Subcutaneous abdominal adipose tissue (tissue), 5 donors: ENCODE data around the gene GPR162.
A peak's percentile ranks its signal among the peaks of the same experiment; 100 is the strongest.

Experiments used
- H3K27ac ChIP-seq: one replicate; pipeline ENCODE4 v1.7.0; 2013; ENCODE audit warnings: low read depth, mild to moderate bottlenecking, inconsistent platforms, low read length, moderate library complexity
- H3K27me3 ChIP-seq, 5 donors: one replicate each; pipeline ENCODE4 v1.7.0; 2013; ENCODE audit warnings: low read length in 5 of 5, inconsistent platforms in 1 of 5; ENCODE audit not compliant: control insufficient read depth in 5 of 5, insufficient read depth in 4 of 5
- H3K36me3 ChIP-seq, 5 donors: one replicate each; pipeline ENCODE4 v1.7.0; 2013; ENCODE audit warnings: low read length in 5 of 5; ENCODE audit not compliant: control insufficient read depth in 5 of 5, insufficient read depth in 5 of 5
- H3K4me1 ChIP-seq, 5 donors: one replicate each; pipeline ENCODE4 v1.7.0; 2013; ENCODE audit warnings: low read length in 5 of 5, mild to moderate bottlenecking in 3 of 5, moderate library complexity in 1 of 5; ENCODE audit not compliant: control insufficient read depth in 5 of 5, insufficient read depth in 5 of 5
- H3K4me3 ChIP-seq, 5 donors: one replicate each; pipeline ENCODE4 v1.7.0; 2013; ENCODE audit warnings: low read length in 5 of 5, low read depth in 1 of 5
- H3K9ac ChIP-seq, 5 donors: one replicate each; pipeline ENCODE4 v1.7.0; 2013; ENCODE audit warnings: low read length in 5 of 5, mild to moderate bottlenecking in 4 of 5, moderate library complexity in 3 of 5
- H3K9me3 ChIP-seq, 5 donors: one replicate each; pipeline ENCODE4 v1.7.0; 2013; ENCODE audit warnings: low read length in 5 of 5; ENCODE audit not compliant: control insufficient read depth in 5 of 5
- donor health status: healthy.
- donor health status: healthy.
- donor health status: healthy.
- donor health status: healthy.
- donor health status: healthy.

GPR162 gene

GRCh38 chr12:6827437-6827911 lies 5.9 kb downstream of the GPR162 start:
- H3K4me3 ChIP-seq, result no peak overlapping the region
- peaks cover 0 to 2% (median 0%) of the 10 kb centered on the region in 5 donors for H3K36me3 ChIP-seq
- no peak overlapping the region for H3K27ac ChIP-seq
- no peaks in the 10 kb centered on the region for H3K9me3 ChIP-seq
- H3K27me3 ChIP-seq, result peaks cover 36 to 55% (median 51%) of the 10 kb centered on the region in 5 donors
- H3K4me1 ChIP-seq, result peaks cover 0 to 35% (median 21%) of the 10 kb centered on the region in 5 donors
- H3K9ac ChIP-seq, result no peak overlapping the region

GRCh38 chr12:6827982-6828780 lies 6.6 kb downstream of the GPR162 start, which contains the start of gene P3H3:
Gene P3H3, plus strand, starts transcription at chr12:6828407. Its CDS starts 34 bp downstream, at chr12:6828441.
- Histone ChIP-seq H3K36me3 (peaks cover 0 to 2% (median 0%) of the 10 kb centered on the region in 5 donors), H3K27me3 (peaks cover 32 to 50% (median 45%) of the 10 kb centered on the region in 5 donors), H3K4me1 (peaks cover 0 to 35% (median 21%) of the 10 kb centered on the region in 5 donors), H3K9me3 (no peaks in the 10 kb centered on the region), H3K4me3 (peak within 1 kb of the TSS; percentile 61 to 79 (median 71)), H3K27ac (peak within 1 kb of the TSS; percentile 23), H3K9ac (peak within 1 kb of the TSS in 4 of 5 donors; percentile 36 to 72 (median 60))

GRCh38 chr12:6828781-6829535 lies 7.3 kb downstream of the GPR162 start:
- Histone ChIP-seq H3K27me3 (peaks cover 32 to 45% (median 40%) of the 10 kb centered on the region in 5 donors), H3K4me3 (peak overlapping the region; percentile 27 to 79 (median 71)), H3K4me1 (peaks cover 0 to 35% (median 21%) of the 10 kb centered on the region in 5 donors), H3K9ac (peak overlapping the region in 4 of 5 donors; percentile 36 to 72 (median 60)), H3K27ac (peak overlapping the region; percentile 23), H3K9me3 (no peaks in the 10 kb centered on the region), H3K36me3 (peaks cover 0 to 2% (median 0%) of the 10 kb centered on the region in 5 donors)

GRCh38 chr12:6829536-6830220 lies 8.1 kb downstream of the GPR162 start:
- peaks cover 0 to 2% (median 0%) of the 10 kb centered on the region in 5 donors for H3K36me3 ChIP-seq
- H3K4me3 ChIP-seq, result peak overlapping the region; percentile 27 to 79 (median 71)
- H3K27ac ChIP-seq, result peak overlapping the region; percentile 23
- H3K9me3 ChIP-seq, result no peaks in the 10 kb centered on the region
- H3K4me1 ChIP-seq, result peaks cover 0 to 35% (median 21%) of the 10 kb centered on the region in 5 donors
- peak overlapping the region in 3 of 5 donors; percentile 20 to 64 (median 39) for H3K9ac ChIP-seq
- peaks cover 32 to 40% (median 37%) of the 10 kb centered on the region in 5 donors for H3K27me3 ChIP-seq

- Histone ChIP-seq H3K27ac (no peak overlapping the region), H3K4me1 (peaks cover 0 to 35% (median 20%) of the 10 kb centered on the region in 5 donors), H3K4me3 (no peak overlapping the region), H3K9ac (no peak overlapping the region), H3K36me3 (peaks cover 0 to 2% (median 0%) of the 10 kb centered on the region in 5 donors), H3K9me3 (no peaks in the 10 kb centered on the region), H3K27me3 (peaks cover 26 to 33% (median 30%) of the 10 kb centered on the region in 5 donors)
These were observed 8.8 kb downstream of the GPR162 start for GRCh38 chr12:6830286-6830890.

- peaks cover 0 to 2% (median 0%) of the 10 kb centered on the region in 5 donors for H3K36me3 ChIP-seq
- H3K9ac ChIP-seq, result no peak overlapping the region
- peaks cover 2 to 35% (median 16%) of the 10 kb centered on the region in 5 donors for H3K4me1 ChIP-seq
- peaks cover 23 to 33% (median 26%) of the 10 kb centered on the region in 5 donors for H3K27me3 ChIP-seq
- H3K9me3 ChIP-seq, result no peaks in the 10 kb centered on the region
- no peak overlapping the region for H3K4me3 ChIP-seq
- H3K27ac ChIP-seq, result no peak overlapping the region
These were observed 9.4 kb downstream of the GPR162 start for GRCh38 chr12:6830999-6831398.

GRCh38 chr12:6831450-6831995 lies 9.9 kb downstream of the GPR162 start:
- H3K27me3 ChIP-seq, result peaks cover 18 to 33% (median 26%) of the 10 kb centered on the region in 5 donors
- H3K9me3 ChIP-seq, result no peaks in the 10 kb centered on the region
- no peak overlapping the region for H3K27ac ChIP-seq
- no peak overlapping the region for H3K9ac ChIP-seq
- H3K4me3 ChIP-seq, result no peak overlapping the region
- peaks cover 0 to 2% (median 0%) of the 10 kb centered on the region in 5 donors for H3K36me3 ChIP-seq
- peaks cover 2 to 35% (median 16%) of the 10 kb centered on the region in 5 donors for H3K4me1 ChIP-seq

GRCh38 chr12:6832125-6832524 lies 10.5 kb downstream of the GPR162 start:
- H3K9ac ChIP-seq, result no peak overlapping the region
- H3K9me3 ChIP-seq, result no peaks in the 10 kb centered on the region
- H3K4me3 ChIP-seq, result no peak overlapping the region
- H3K27ac ChIP-seq, result no peak overlapping the region
- H3K4me1 ChIP-seq, result peaks cover 2 to 31% (median 16%) of the 10 kb centered on the region in 5 donors
- peaks cover 12 to 27% (median 21%) of the 10 kb centered on the region in 5 donors for H3K27me3 ChIP-seq
- peaks cover 0 to 5% (median 0%) of the 10 kb centered on the region in 5 donors for H3K36me3 ChIP-seq
